ENCODE data around the gene CAMTA1.
"Not testable (repeated sequence)": the region's sequence is repeated elsewhere in the genome, so short reads cannot be mapped to it uniquely, and the experiment has no call there.

Gene CAMTA1

GRCh38 chr1:7300893-7301663 lies 515.8 kb downstream of the CAMTA1 start:
- no peak for DNase-seq

GRCh38 chr1:7301664-7301981 lies 516.4 kb downstream of the CAMTA1 start:
- DNase-seq: no peak

- no peak for DNase-seq
These were observed 516.9 kb downstream of the CAMTA1 start for GRCh38 chr1:7302126-7302525.

GRCh38 chr1:7302873-7303272 lies 517.6 kb downstream of the CAMTA1 start:
- DNase-seq: no peak

GRCh38 chr1:7303554-7304317 lies 518.5 kb downstream of the CAMTA1 start:
- DNase-seq: no peak

GRCh38 chr1:7313081-7313546 lies 527.9 kb downstream of the CAMTA1 start:
- no peak for DNase-seq

- no peak for DNase-seq
These were observed 528.6 kb downstream of the CAMTA1 start for GRCh38 chr1:7313826-7314225.

GRCh38 chr1:7315316-7315715 lies 530.1 kb downstream of the CAMTA1 start:
- no peak for DNase-seq

- no peak for DNase-seq
These were observed 530.7 kb downstream of the CAMTA1 start for GRCh38 chr1:7315946-7316345.

- no peak for DNase-seq
These were observed 532.6 kb downstream of the CAMTA1 start for GRCh38 chr1:7317888-7318287.

DNA sequence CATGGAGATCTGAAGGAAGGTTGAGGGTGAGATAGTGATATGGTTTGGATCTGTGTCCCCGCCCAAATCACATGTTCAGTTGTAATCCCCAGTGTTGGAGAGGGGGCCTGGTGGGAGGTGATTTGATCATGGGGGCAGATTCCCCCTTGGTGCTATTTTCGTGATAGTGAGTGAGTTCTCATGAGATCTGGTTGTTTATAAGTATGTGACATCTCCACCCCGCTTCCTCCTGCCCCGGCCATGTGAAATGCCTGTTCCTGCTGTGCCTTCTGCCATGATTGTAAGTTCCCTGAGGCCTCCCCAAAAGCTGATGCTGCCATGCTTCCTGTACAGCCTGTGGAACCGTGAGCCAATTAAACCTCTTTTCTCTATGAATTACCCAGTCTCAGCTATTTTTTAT lies 533.9 kb downstream of the CAMTA1 start:
- no peak for DNase-seq

DNA sequence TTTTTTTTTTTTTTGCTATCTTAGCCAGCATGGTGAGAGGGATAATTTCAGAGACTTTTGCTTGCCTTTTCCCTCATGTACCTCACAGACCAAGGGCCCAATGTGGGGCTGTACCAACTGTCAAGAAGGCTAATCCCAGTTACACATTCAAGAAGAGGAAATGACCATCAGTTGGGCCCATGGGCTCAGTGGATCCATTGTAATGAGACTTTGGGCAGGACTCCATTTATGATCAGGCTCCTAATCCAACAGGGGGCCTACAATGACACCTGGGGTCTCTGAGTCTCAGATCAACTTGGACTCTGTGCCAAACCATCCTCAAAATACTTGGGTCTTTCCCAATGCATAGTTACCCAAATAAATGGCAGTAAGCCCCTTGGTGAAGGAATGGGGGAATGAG lies 535.4 kb downstream of the CAMTA1 start:
- no peak for DNase-seq

DNA sequence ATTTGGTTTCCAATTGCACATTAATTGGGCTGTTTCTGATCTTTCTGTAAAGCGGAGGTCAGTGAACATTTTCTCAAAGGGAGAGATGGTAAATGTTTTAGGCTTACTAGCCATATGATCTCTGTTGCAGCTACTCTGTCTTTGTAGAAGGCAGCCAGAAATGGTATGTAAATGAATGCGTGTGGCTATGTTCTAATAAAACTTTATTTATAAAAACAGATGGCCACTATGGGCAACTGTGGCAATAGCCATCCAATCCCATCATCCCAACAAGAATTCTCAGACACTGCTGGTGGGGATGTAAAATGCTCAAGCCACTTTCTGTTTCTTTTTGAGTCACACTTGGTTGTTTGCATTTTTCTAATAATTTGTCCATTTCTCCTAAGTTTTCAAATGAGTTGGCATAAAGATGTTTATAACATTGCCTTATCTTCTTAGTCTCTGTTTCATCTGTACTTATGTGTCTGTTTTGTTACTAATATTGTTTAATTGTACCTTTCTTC lies 537.1 kb downstream of the CAMTA1 start:
- no peak for DNase-seq

DNA sequence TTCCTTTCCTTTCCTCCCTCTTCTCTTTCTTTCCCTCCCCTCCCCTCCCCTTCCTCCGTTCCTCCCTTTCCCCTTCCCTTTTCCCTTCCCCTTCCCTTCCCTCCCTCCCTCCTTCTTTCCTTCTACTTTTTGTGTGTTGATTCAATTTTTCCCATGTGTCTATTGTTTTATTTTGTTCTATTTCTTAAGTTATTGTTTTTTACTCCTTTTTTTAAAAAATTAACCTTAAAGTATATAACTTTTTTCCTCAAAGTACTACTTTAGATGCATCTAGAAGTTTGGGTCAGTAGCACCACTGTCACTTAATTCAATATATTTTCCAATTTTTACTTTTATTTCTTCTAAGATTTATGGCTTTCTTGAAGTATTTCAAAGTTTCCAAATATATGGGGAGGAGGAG lies 537.7 kb downstream of the CAMTA1 start:
- no peak for DNase-seq

DNA sequence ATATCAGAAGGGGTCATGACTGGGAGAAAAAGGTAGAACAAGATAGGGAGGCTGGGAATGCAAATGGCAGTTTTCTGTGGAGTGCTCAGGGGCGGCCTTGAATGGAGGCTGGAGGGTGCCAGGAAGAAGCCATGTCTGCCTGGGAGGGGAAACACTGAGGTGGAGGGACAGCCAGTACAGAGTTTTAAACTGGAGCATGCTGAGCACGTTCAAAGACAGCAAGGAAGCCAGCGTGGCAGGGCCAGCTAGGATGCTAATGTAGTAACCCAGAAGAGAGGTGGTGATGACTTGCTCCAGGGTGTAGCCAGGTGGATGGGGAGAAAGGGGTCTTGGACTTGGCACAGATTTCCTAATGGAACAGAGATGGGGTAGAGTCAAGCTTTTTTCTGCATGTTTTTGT lies 540.0 kb downstream of the CAMTA1 start:
- DNase-seq: no peak

GRCh38 chr1:7326366-7326765 lies 541.1 kb downstream of the CAMTA1 start:
- no peak for DNase-seq

DNA sequence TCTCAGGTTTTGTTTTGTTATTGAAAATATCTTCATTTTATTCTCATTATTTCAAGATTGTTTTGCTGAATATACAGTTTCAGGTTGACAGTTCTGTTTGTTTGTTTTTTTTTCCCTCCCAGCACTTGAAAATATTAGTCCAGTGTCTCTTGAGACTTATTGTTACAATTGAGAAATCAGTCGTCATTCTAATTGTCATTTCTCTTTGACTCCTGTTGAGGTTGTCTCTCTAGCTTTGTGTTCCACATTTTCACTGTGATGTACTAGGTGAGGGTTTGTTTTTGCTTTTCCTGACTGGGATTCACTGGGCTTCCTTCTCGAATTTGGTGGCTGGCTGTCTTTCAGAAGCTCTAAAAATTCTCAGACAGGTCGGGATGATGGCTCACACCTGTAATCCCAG lies 542.6 kb downstream of the CAMTA1 start:
- no peak for DNase-seq

DNA sequence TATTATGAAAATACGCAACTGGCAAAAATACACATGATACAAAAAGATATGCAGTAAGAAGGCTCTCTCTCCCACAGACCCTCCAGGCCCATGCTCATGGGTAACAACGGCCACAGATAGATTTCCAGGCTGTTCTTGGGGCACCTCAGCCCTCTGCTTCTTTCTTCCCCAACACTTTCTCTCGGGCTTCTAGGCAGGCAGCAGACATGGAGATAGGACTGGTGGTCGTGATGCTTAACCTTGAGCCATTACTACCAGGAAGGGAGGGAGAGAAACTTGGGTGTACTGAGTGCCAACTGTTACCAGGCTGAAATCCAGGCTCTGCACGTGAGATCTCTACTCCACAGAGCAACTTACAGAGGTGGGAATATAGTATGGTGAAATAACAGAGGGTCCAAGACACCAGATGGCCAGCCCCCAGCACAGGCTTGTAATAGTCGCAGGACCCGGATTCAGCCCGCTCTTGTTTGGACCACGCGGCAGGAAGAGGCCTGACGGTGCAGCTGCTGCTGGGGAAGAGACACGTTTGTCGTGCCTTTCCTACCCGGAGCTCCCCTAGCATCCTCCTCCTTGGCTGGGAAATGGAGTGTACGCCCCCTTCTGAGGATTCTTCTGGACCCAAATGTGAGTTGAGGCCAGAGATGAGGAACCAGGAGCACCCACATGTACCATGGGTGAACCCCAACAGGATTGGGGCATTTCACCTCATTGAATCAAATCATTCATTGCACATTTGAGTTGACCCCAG lies 544.8 kb downstream of the CAMTA1 start:
- DNase-seq: no peak

- DNase-seq: not testable (repeated sequence)
These were observed 545.5 kb downstream of the CAMTA1 start for GRCh38 chr1:7330726-7331125.

GRCh38 chr1:7331926-7332535 lies 546.8 kb downstream of the CAMTA1 start:
- DNase-seq: no peak

GRCh38 chr1:7333094-7333493 lies 547.8 kb downstream of the CAMTA1 start:
- DNase-seq: no peak

DNA sequence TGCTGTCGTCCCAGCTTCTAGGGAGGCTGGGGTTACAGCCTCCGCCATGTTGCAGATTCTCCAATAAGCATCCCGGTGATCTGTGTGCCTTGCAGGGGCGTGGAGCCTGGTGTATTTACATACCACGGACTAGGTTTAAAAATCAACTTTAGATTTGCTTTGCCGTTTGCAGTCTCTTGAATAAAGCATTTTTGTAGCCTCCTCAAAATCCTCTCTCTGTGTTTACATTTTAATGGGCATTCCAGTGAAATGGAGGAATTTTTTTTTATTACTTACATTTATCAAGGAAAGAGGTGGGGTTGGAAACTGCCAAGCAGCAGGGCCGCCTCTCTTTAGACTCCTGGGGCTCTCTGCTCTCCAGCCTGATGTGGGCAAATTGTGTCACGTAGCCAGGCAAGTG lies 548.4 kb downstream of the CAMTA1 start:
- no peak for DNase-seq

GRCh38 chr1:7334475-7335035 lies 549.3 kb downstream of the CAMTA1 start:
- DNase-seq: no peak

All from GOT3 (cell line).